DOHH2 (cell line): ENCODE measurements around the gene GIGYF1.
A peak's percentile ranks its signal among the peaks of the same experiment; 100 is the strongest.

Experiments
- H3F3A ChIP-seq: fragments of 200-600 bp; sonication (generic), shearing (Covaris generic); 2 replicates; pipeline ENCODE4 v1.6.0; 2016; ENCODE audit warnings: antibody characterized with exemption, mild to moderate bottlenecking; ENCODE audit not compliant: control insufficient read depth, insufficient read depth
- H3K27ac ChIP-seq: fragments of 200-600 bp; sonication (generic); 2 replicates; pipeline ENCODE4 v1.5.1; 2014; ENCODE audit warnings: low read depth, mild to moderate bottlenecking, low read length, moderate library complexity
- H3K27me3 ChIP-seq: fragments of 200-600 bp; sonication (generic); 2 replicates; pipeline ENCODE4 v1.6.1; 2014; ENCODE audit warnings: mild to moderate bottlenecking, low read length, mixed read lengths; ENCODE audit not compliant: control insufficient read depth
- H3K36me3 ChIP-seq: fragments of 200-600 bp; sonication (generic); 2 replicates; pipeline ENCODE4 v1.6.1; 2014; ENCODE audit warnings: mild to moderate bottlenecking, low read length, moderate library complexity, mixed read lengths; ENCODE audit not compliant: control insufficient read depth
- H3K4me1 ChIP-seq: fragments of 200-600 bp; sonication (generic); 2 replicates; pipeline ENCODE4 v1.6.1; 2014; ENCODE audit warnings: mild to moderate bottlenecking, low read length, mixed read lengths; ENCODE audit not compliant: control insufficient read depth
- H3K4me2 ChIP-seq: fragments of 200-600 bp; sonication (generic); 2 replicates; pipeline ENCODE4 v1.6.0; 2014; ENCODE audit warnings: mild to moderate bottlenecking, low read length, moderate library complexity
- H3K4me3 ChIP-seq: fragments of 200-600 bp; sonication (generic); 2 replicates; pipeline ENCODE4 v1.5.1; 2014; ENCODE audit warnings: mild to moderate bottlenecking, low read length, mixed read lengths
- H3K79me2 ChIP-seq: fragments of 200-600 bp; sonication (generic); 2 replicates; pipeline ENCODE4 v1.6.1; 2014; ENCODE audit warnings: mild to moderate bottlenecking, low read length, mixed read lengths; ENCODE audit not compliant: control insufficient read depth
- H3K9me2 ChIP-seq: fragments of 200-600 bp; sonication (generic); replicated peaks from 2 replicates; pipeline ENCODE4 v1.6.1; 2014; ENCODE audit warnings: mild to moderate bottlenecking, low read length, mixed read lengths; ENCODE audit not compliant: control insufficient read depth
- H3K9me3 ChIP-seq: fragments of 200-600 bp; sonication (generic); 2 replicates; pipeline ENCODE4 v1.6.1; 2014; ENCODE audit warnings: antibody characterized with exemption, low read length, mixed read lengths; ENCODE audit not compliant: control insufficient read depth, insufficient read depth
- H4K20me1 ChIP-seq: fragments of 200-600 bp; sonication (generic); 2 replicates; pipeline ENCODE4 v1.6.0; 2014; ENCODE audit warnings: low read depth, mild to moderate bottlenecking, antibody characterized with exemption, low read length, moderate library complexity; ENCODE audit not compliant: control insufficient read depth, insufficient read depth
- EZH2phosphoT487 ChIP-seq: fragments of 200-600 bp; sonication (generic); IDR thresholded peaks from 2 replicates; pipeline ENCODE4 v1.6.1; 2017; ENCODE audit warnings: borderline replicate concordance, mild to moderate bottlenecking, antibody characterized with exemption, low read length, moderate library complexity, mixed read lengths
- TF ChIP-seq, protein P1 (sequence below): fragments of 200-600 bp; sonication (generic); IDR thresholded peaks from one replicate; pipeline ENCODE4 v1.5.1; 2014; ENCODE audit warnings: antibody characterized with exemption, mild to moderate bottlenecking, low read depth, low read length; ENCODE audit not compliant: poor library complexity, severe bottlenecking

GIGYF1 gene

DNA sequence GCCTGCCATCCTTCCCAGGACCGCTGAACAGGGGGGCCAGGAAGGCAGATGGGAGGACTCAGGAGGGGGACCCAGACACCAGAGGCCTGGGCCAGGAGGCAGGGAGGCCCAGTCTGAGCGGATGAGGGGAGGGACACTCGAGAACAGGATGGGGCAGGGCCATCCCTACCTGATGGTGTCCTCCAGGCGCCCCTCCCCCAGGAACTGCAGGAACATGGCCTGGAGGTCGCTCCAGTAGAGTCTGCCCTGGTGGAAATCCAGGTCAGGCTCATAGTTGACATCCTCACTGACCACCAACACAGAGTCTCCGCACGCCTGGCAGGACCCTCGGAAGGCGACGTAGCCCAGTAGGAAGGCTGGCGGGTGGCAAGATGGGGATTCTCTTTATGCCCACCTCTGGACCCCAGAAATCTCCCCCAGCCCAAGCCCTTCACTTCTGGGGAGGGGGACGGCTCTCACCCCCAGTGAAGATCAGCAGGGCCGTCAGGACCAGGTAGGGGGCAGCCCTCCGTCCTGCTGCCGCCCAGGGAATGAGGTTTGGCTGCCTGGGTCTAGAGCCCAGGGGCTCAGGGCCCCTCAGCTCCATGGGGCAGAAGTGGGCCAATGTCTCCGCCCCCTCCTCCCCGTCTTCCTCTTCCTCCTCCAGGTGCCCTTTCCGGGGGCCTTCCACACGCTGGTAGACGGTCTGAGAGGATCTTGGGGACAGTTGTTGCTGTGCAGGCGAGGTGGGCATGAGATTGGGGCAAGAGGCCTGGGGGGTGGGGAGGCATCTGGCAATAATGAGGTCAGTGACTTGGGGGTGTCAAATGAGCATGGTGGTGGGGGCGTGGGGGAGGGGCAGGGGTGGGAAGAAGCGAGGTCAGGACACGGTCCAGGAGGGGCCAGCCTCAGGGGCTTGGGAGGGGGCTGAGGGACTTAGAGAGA is 53.3 kb downstream of the GIGYF1 start:
- TF ChIP-seq, protein P1, sequence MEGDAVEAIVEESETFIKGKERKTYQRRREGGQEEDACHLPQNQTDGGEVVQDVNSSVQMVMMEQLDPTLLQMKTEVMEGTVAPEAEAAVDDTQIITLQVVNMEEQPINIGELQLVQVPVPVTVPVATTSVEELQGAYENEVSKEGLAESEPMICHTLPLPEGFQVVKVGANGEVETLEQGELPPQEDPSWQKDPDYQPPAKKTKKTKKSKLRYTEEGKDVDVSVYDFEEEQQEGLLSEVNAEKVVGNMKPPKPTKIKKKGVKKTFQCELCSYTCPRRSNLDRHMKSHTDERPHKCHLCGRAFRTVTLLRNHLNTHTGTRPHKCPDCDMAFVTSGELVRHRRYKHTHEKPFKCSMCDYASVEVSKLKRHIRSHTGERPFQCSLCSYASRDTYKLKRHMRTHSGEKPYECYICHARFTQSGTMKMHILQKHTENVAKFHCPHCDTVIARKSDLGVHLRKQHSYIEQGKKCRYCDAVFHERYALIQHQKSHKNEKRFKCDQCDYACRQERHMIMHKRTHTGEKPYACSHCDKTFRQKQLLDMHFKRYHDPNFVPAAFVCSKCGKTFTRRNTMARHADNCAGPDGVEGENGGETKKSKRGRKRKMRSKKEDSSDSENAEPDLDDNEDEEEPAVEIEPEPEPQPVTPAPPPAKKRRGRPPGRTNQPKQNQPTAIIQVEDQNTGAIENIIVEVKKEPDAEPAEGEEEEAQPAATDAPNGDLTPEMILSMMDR, result no peak
- no peak for TF ChIP-seq EZH2phosphoT487
- no peaks in the 10 kb centered on the region for H3K79me2 ChIP-seq
- peaks cover 6% of the 10 kb centered on the region; the same call in 1 of the 2 replicates for H3K27me3 ChIP-seq
- H3K4me3 ChIP-seq, result no peak overlapping the region
- peaks cover 18% of the 10 kb centered on the region for H3K4me1 ChIP-seq
- H3K9me2 ChIP-seq, result no peaks in the 10 kb centered on the region
- no peaks in the 10 kb centered on the region for H3K9me3 ChIP-seq
- H3K27ac ChIP-seq, result no peak overlapping the region
- H4K20me1 ChIP-seq, result no peaks in the 10 kb centered on the region
- 0 out of 2 replicates have a peak, but pooled peaks cover 3% of the 10 kb centered on the region for H3F3A ChIP-seq
- H3K4me2 ChIP-seq, result no peak overlapping the region
- H3K36me3 ChIP-seq, result no peaks in the 10 kb centered on the region

DNA sequence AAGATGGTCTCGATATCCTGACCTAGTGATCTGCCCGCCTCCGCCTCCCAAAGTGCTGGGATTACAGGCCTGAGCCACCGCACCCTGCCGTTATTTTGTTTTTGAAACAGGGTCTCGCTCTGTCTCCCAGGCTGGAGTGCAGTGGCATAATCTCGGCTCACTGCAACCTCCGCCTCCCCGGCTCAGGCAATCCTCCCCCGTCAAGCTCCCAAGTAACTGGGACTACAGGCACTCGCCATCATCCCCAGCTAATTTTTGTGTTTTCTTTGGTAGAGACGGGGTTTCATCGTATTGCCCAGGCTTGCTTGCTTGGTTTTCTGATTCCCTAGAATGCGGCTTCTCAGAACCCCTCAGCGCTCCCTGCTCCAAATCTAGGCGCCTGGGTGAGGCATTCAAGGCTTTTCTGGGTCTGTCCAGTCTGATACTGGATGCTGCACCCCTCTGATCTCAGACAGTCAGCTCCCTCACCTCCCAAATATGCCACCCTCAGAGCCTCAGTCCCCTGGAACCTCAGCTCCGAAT is 54.0 kb downstream of the GIGYF1 start:
- Histone ChIP-seq H3F3A (0 out of 2 replicates have a peak, but pooled peaks cover 3% of the 10 kb centered on the region), H3K27ac (no peak overlapping the region), H3K4me2 (no peak overlapping the region), H3K4me1 (peaks cover 18% of the 10 kb centered on the region), H4K20me1 (no peaks in the 10 kb centered on the region), H3K36me3 (no peaks in the 10 kb centered on the region), H3K79me2 (no peaks in the 10 kb centered on the region), H3K9me3 (no peaks in the 10 kb centered on the region), H3K27me3 (peaks cover 4% of the 10 kb centered on the region; the same call in 1 of the 2 replicates), H3K4me3 (no peak overlapping the region), H3K9me2 (no peaks in the 10 kb centered on the region)
- TF ChIP-seq, protein P1, result no peak
- no peak for TF ChIP-seq EZH2phosphoT487

DNA sequence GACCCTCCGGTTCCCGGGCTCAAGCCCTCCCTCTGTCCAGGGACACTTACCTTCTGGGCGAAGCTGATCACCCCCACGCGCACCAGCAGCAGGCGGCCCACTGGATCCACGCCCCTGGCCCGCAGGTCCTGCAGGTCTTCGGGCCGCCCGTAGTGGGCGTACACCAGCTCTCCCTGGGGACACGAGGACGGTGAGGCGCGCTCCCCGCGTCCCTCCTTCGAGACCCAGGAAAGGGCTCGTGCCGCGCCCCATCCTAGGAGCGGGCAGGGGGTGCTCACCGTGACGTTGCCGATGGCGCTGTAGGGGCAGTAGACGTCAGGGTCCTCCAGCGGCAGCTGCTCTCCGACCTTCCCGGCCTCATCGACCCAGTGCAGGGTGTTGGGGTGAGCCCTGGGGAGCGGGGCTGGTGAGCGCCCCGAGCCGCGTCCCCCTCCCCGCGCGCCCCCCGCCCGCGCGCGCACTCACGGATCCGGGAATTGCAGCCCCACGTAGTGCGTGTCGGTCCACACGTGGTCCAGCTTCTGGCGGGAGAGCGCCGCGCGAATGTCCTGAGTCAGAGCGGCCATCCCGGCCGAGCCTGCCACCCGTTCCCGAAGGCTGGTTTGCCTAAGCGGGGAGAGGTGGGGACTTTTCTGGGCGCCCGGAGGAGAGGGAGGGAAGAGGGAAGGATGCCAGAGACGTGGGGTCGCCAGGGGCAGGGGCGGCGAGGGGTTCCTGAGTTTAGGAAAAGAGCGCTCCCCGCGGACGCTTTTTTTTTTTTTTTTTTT is 60.9 kb downstream of the GIGYF1 start:
- Histone ChIP-seq H4K20me1 (no peaks in the 10 kb centered on the region), H3K4me2 (peak overlapping the region; percentile 68), H3K9me3 (no peaks in the 10 kb centered on the region), H3K4me3 (peak overlapping the region; percentile 69), H3K36me3 (no peaks in the 10 kb centered on the region), H3K79me2 (no peaks in the 10 kb centered on the region), H3K4me1 (peaks cover 12% of the 10 kb centered on the region), H3F3A (peaks cover 4% of the 10 kb centered on the region; the same call in 1 of the 2 replicates), H3K27ac (no peak overlapping the region), H3K27me3 (peaks cover 9% of the 10 kb centered on the region), H3K9me2 (no peaks in the 10 kb centered on the region)
- TF ChIP-seq, protein P1, result peak; percentile 33
- TF ChIP-seq EZH2phosphoT487, result no peak
